HCT116 (cell line): Measurements from ENCODE around the gene VPS4B. TPM values are rescaled to one million over a fixed set of nuclear protein-coding genes. Genes with fewer than 3 reads are reported as not detected.

Source experiments
- ATAC-seq: fragments of 200-7000 bp; cut with Tn5 transposase; 2 replicates; pipeline ENCODE4 v1.9.1; 2020; ENCODE audit warnings: mild to moderate bottlenecking, moderate library complexity
- BruUV-seq: library from RNA; stranded (reverse); fragments of 400-500 nt; replicated peaks from 2 replicates; lab custom pipeline; 2021; lab: Mats Ljungman, UMichigan
- CTCF ChIA-PET: fragments of 300-600 bp; sonication (Branson Sonifier 250); formaldehyde crosslinking; loops from one replicate; lab custom pipeline; 2021; ENCODE audit warnings: antibody characterized with exemption; lab: Charles Lee
- POLR2A ChIA-PET: fragments of 300-600, 350-600 bp; sonication (Branson Sonifier 250); formaldehyde crosslinking; loops from one replicate; lab custom pipeline; 2021; ENCODE audit warnings: antibody characterized with exemption; lab: Charles Lee
- RAD21 ChIA-PET, 2 experiments: fragments of 300-600 bp; sonication (Branson Sonifier 250); formaldehyde crosslinking; loops; one replicate each; lab custom pipeline; 2023; ENCODE audit warnings: low total read pairs in 2 of 2; ENCODE audit not compliant: uncharacterized antibody in 2 of 2, unreplicated experiment in 2 of 2, low non-redundant PET in 1 of 2; lab: Charles Lee
- DNase-seq: peaks from one replicate; pipeline ENCODE4 v3.0.0-alpha.2; 2010; ENCODE audit warnings: low read depth, low spot score
- H2AFZ ChIP-seq: fragments of 200-600 bp; shearing (Covaris generic), sonication (generic); 2 replicates; pipeline ENCODE4 v1.6.1; 2017; ENCODE audit warnings: low read depth, mixed run types, mixed read lengths, antibody characterized with exemption, low read length; ENCODE audit not compliant: poor library complexity, severe bottlenecking
- H3K27ac ChIP-seq: 2 replicates; pipeline ENCODE4 v1.5.1; 2012; ENCODE audit warnings: low read depth, low read length
- H3K27me3 ChIP-seq: fragments of 200-600 bp; sonication (generic); 2 replicates; pipeline ENCODE4 v1.6.1; 2016; ENCODE audit warnings: mixed run types, low read length, mixed read lengths; ENCODE audit not compliant: insufficient read depth
- H3K36me3 ChIP-seq, 2 experiments: fragments of 200-500 bp in 1 of 2; fragments of 200-600 bp in 1 of 2; sonication (Bioruptor generic) in 1 of 2; sonication (generic) in 1 of 2; 2 replicates each; pipeline versions ENCODE4 v1.5.1 to v1.6.1; 2014 to 2016; ENCODE audit warnings: low read length in 2 of 2, inconsistent platforms in 1 of 2, mixed read lengths in 1 of 2, mixed run types in 1 of 2; ENCODE audit not compliant: insufficient read depth in 2 of 2, control insufficient read depth in 1 of 2
- H3K4me1 ChIP-seq, 2 experiments: fragments of 200-600 bp in 1 of 2; sonication (generic) in 1 of 2; 2 replicates each; pipeline versions ENCODE4 v1.5.1 to v1.6.1; 2012 to 2017; ENCODE audit warnings: low read length in 2 of 2, inconsistent platforms in 1 of 2, mild to moderate bottlenecking in 1 of 2, mixed read lengths in 1 of 2, mixed run types in 1 of 2, moderate library complexity in 1 of 2; ENCODE audit not compliant: insufficient read depth in 2 of 2, control insufficient read depth in 1 of 2
- H3K4me2 ChIP-seq: fragments of 200-600 bp; sonication (generic); 2 replicates; pipeline ENCODE4 v1.6.1; 2017; ENCODE audit warnings: mixed run types, low read length, mixed read lengths
- H3K4me3 ChIP-seq, 2 experiments: fragments of 200-600 bp in 1 of 2; sonication (generic) in 1 of 2; replicated peaks in 1 of 2; 2 replicates each; pipeline ENCODE4 v1.5.1; 2011 to 2016; ENCODE audit warnings: low read length in 2 of 2, control low read depth in 1 of 2, low read depth in 1 of 2, mild to moderate bottlenecking in 1 of 2, mixed read lengths in 1 of 2, mixed run types in 1 of 2
- H3K79me2 ChIP-seq: fragments of 200-600 bp; sonication (generic); 2 replicates; pipeline ENCODE4 v1.6.1; 2017; ENCODE audit warnings: mild to moderate bottlenecking, mixed run types, low read length, moderate library complexity, mixed read lengths; ENCODE audit not compliant: insufficient read depth
- H3K9ac ChIP-seq: fragments of 200-600 bp; sonication (generic); 2 replicates; pipeline ENCODE4 v1.6.1; 2016; ENCODE audit warnings: low read length, mixed read lengths
- H3K9me2 ChIP-seq: fragments of 200-600 bp; sonication (generic), shearing (Covaris generic); 2 replicates; pipeline ENCODE4 v1.6.1; 2017; ENCODE audit warnings: mixed run types, mild to moderate bottlenecking, moderate library complexity; ENCODE audit not compliant: insufficient read depth
- H3K9me3 ChIP-seq, 2 experiments: fragments of 200-500 bp in 1 of 2; fragments of 200-600 bp in 1 of 2; sonication (Bioruptor generic) in 1 of 2; sonication (generic) in 1 of 2; 2 replicates each; pipeline ENCODE4 v1.6.1; 2014 to 2017; ENCODE audit warnings: low read length in 2 of 2, mixed read lengths in 2 of 2, inconsistent platforms in 1 of 2, low read depth in 1 of 2, mild to moderate bottlenecking in 1 of 2, mixed run types in 1 of 2, moderate library complexity in 1 of 2; ENCODE audit not compliant: control insufficient read depth in 1 of 2, insufficient read depth in 1 of 2
- H4K20me1 ChIP-seq: fragments of 200-600 bp; sonication (generic), shearing (Covaris generic); 2 replicates; pipeline ENCODE4 v1.6.1; 2017; ENCODE audit warnings: mixed run types, mild to moderate bottlenecking, moderate library complexity; ENCODE audit not compliant: insufficient read depth
- CBX3 ChIP-seq: IDR thresholded peaks from 2 replicates; pipeline ENCODE4 v1.6.1; 2012; ENCODE audit warnings: low read depth
- CTCF ChIP-seq, 3 experiments: fragments of 200-600 bp in 1 of 3; sonication (generic) in 1 of 3; IDR thresholded peaks in 2 of 3; conservative IDR thresholded peaks in 1 of 3; 2 replicates each; pipeline ENCODE4 v1.5.1; 2012 to 2017; ENCODE audit warnings: low read depth in 2 of 3, low read length in 2 of 3, antibody characterized with exemption in 1 of 3, borderline replicate concordance in 1 of 3, control low read depth in 1 of 3, mild to moderate bottlenecking in 1 of 3, mixed read lengths in 1 of 3, mixed run types in 1 of 3, moderate library complexity in 1 of 3; ENCODE audit not compliant: insufficient read depth in 1 of 3
- ELF1 ChIP-seq: IDR thresholded peaks from 2 replicates; pipeline ENCODE4 v1.6.1; 2012; ENCODE audit warnings: low read depth, borderline replicate concordance
- EZH2 ChIP-seq: fragments of 200-600 bp; sonication (generic); IDR thresholded peaks from 2 replicates; pipeline ENCODE4 v1.6.1; 2017; ENCODE audit warnings: antibody characterized with exemption, mixed run types
- POLR2A ChIP-seq: IDR thresholded peaks from 2 replicates; pipeline ENCODE4 v1.7.0; 2011; ENCODE audit warnings: borderline replicate concordance; ENCODE audit not compliant: insufficient read depth, insufficient read length; ENCODE audit errors: extremely low read depth
- REST ChIP-seq: IDR thresholded peaks from 2 replicates; pipeline ENCODE4 v1.6.1; 2012; ENCODE audit warnings: low read depth
- ZBTB33 ChIP-seq: IDR thresholded peaks from 2 replicates; pipeline ENCODE4 v1.6.1; 2011; ENCODE audit warnings: mild to moderate bottlenecking, low read length, moderate library complexity; ENCODE audit not compliant: insufficient replicate concordance; ENCODE audit errors: extremely low read depth
- ZFX ChIP-seq: fragments of 450-650 bp; IDR thresholded peaks from 2 replicates; pipeline ENCODE4 v1.6.1; 2017
- ZNF274 ChIP-seq: fragments of 200-500 bp; sonication (Bioruptor generic); IDR thresholded peaks from 2 replicates; pipeline ENCODE4 v1.6.1; 2014; ENCODE audit warnings: mild to moderate bottlenecking, low read depth, low read length, inconsistent platforms
- intact Hi-C: fragments of 100-400 bp; cut with micrococcal nuclease; formaldehyde crosslinking; loops from 2 replicates; pipeline ENCODE4 v1.10.0; 2022
- total RNA-seq: library from RNA; stranded (reverse); gene quantifications from one replicate; pipeline ENCODE4 v1.2.1, GENCODE V29; 2021; ENCODE audit not compliant: unreplicated experiment

VPS4B gene
- total RNA-seq, 1 experiment from 2014 or later, result 68.3 TPM

GRCh38 chr18:63367053-63367953 is 55.0 kb downstream of the VPS4B start, which contains the start of gene KDSR (continued):
- TF ChIP-seq ZBTB33, result peak; percentile 9
- peak; percentile 89 for TF ChIP-seq POLR2A
- TF ChIP-seq ELF1, result no peak; the same call in 1 of the 2 replicates
- TF ChIP-seq EZH2, result no peak

GRCh38 chr18:63366213-63367052 is 55.8 kb downstream of the VPS4B start:
- CTCF ChIA-PET, result interaction anchor here (0.9 kb wide), 1 partner anchor 43 kb away, joined by 3 read pairs; no protein-coding TSS in a partner anchor
- peaks cover 6 to 8% of the 10 kb centered on the region in 2 experiments; a peak in 1 of 4 replicates for H3K9me3 ChIP-seq
- intact Hi-C loops, result loop anchor here (1.0 to 10.0 kb wide), 2 partner anchors 56 to 1182 kb away; partner anchors contain the start of genes PIGN, RELCH and VPS4B
- RAD21 ChIA-PET, result no interaction called here
- peaks cover 7 to 14% of the 10 kb centered on the region in 2 experiments; a peak in 3 of 4 replicates for H3K4me1 ChIP-seq
- H4K20me1 ChIP-seq, result peaks cover 10% of the 10 kb centered on the region; the same call in 1 of the 2 replicates
- DNase-seq (peak; percentile 32), ATAC-seq (peak; percentile 56)
- peak overlapping the region; percentile 84 to 85 for H3K4me3 ChIP-seq
- H3K79me2 ChIP-seq, result peaks cover 40% of the 10 kb centered on the region
- H3K4me2 ChIP-seq, result peak overlapping the region; percentile 94
- H3K36me3 ChIP-seq, result peaks cover 3 to 9% of the 10 kb centered on the region in 2 experiments; a peak in 2 of 4 replicates
- H3K27me3 ChIP-seq, result no peaks in the 10 kb centered on the region
- no peaks in the 10 kb centered on the region for H3K9me2 ChIP-seq
- POLR2A ChIA-PET, result no interaction called here
- H3K27ac ChIP-seq, result peak overlapping the region; percentile 87
- BruUV-seq, result no TSS peak
- peak overlapping the region; percentile 95 for H3K9ac ChIP-seq
- H2AFZ ChIP-seq, result no peak overlapping the region
- TF ChIP-seq CBX3 (no peak), ELF1 (peak; percentile 50), REST (no peak), ZFX (no peak), ZNF274 (no peak), CTCF (IDR thresholded peaks at IDR 0.05 in 2 of 3, conservative IDR thresholded peaks at IDR 0.05 in 1 of 3; ENCODE audit: borderline replicate concordance in 1 of 3, insufficient read depth in 1 of 3, low read depth in 2 of 3, low read length in 2 of 3) (no peak)
